Tibial nerve (tissue), 4 donors: ENCODE measurements around the gene UPP1. TPM values are rescaled to one million over a fixed set of nuclear protein-coding genes. Genes with fewer than 3 reads are reported as not detected.

ENCODE experiments used
- DNase-seq, 2 donors: peaks; one replicate each; pipeline ENCODE4 v3.0.0-alpha.2; 2019; ENCODE audit warnings: low spot score in 2 of 2
- H3K27ac ChIP-seq, 4 donors: fragments of 200-600 bp; sonication (generic) in 3 of 4; one replicate each; pipeline ENCODE4 v1.5.1; 2017 to 2019; ENCODE audit warnings: mild to moderate bottlenecking in 1 of 4
- H3K27me3 ChIP-seq, 2 donors: fragments of 200-600 bp; sonication (generic) in 1 of 2; one replicate each; pipeline versions ENCODE4 v1.5.1 to v1.6.0; 2017 to 2019
- H3K36me3 ChIP-seq, 3 donors: fragments of 200-600 bp; sonication (generic); one replicate each; pipeline ENCODE4 v1.5.1; 2018 to 2019
- H3K4me1 ChIP-seq, 4 donors: fragments of 200-600 bp; sonication (generic) in 3 of 4; one replicate each; pipeline ENCODE4 v1.5.1; 2017 to 2019
- H3K4me3 ChIP-seq, 4 donors: fragments of 200-600 bp; sonication (generic) in 3 of 4; one replicate each; pipeline ENCODE4 v1.5.1; 2017 to 2019; ENCODE audit warnings: mild to moderate bottlenecking in 1 of 4, moderate library complexity in 1 of 4
- H3K9me3 ChIP-seq, 4 donors: fragments of 200-600 bp; sonication (generic) in 3 of 4; one replicate each; pipeline ENCODE4 v1.5.1; 2017 to 2019
- CTCF ChIP-seq, 5 experiments: fragments of 200-600 bp in 3 of 5; fragments of 450-650 bp in 2 of 5; sonication (generic) in 3 of 5; IDR thresholded peaks; one replicate each; pipeline ENCODE4 v1.5.1; 2016 to 2019; ENCODE audit warnings: antibody characterized with exemption in 5 of 5, mild to moderate bottlenecking in 3 of 5, moderate library complexity in 2 of 5
- EP300 ChIP-seq, 2 donors: sonication (generic); formaldehyde crosslinking; IDR thresholded peaks; one replicate each; pipeline ENCODE4 v1.6.1; 2017; ENCODE audit warnings: antibody characterized with exemption in 2 of 2, mild to moderate bottlenecking in 1 of 2
- POLR2A ChIP-seq, 2 donors: fragments of 450-650 bp; IDR thresholded peaks; one replicate each; pipeline ENCODE4 v1.6.1; 2017; ENCODE audit warnings: antibody characterized with exemption in 2 of 2, mild to moderate bottlenecking in 2 of 2, moderate library complexity in 2 of 2
- WGBS, 2 donors: methylation state at CpG; one replicate each; pipeline ENCODE4 v1.1.5; 2018; 5-methylcytosine and 5-hydroxymethylcytosine counted together
- total RNA-seq, 4 donors: library from RNA; depleted of rRNA; stranded (reverse); fragments of >200 nt; gene quantifications; one replicate each; pipeline ENCODE4 v1.1.0, GENCODE V29; 2016

UPP1 gene
- total RNA-seq, 4 donors from 2014 or later = 14.2 to 36.9 (median 19.0) TPM

DNA sequence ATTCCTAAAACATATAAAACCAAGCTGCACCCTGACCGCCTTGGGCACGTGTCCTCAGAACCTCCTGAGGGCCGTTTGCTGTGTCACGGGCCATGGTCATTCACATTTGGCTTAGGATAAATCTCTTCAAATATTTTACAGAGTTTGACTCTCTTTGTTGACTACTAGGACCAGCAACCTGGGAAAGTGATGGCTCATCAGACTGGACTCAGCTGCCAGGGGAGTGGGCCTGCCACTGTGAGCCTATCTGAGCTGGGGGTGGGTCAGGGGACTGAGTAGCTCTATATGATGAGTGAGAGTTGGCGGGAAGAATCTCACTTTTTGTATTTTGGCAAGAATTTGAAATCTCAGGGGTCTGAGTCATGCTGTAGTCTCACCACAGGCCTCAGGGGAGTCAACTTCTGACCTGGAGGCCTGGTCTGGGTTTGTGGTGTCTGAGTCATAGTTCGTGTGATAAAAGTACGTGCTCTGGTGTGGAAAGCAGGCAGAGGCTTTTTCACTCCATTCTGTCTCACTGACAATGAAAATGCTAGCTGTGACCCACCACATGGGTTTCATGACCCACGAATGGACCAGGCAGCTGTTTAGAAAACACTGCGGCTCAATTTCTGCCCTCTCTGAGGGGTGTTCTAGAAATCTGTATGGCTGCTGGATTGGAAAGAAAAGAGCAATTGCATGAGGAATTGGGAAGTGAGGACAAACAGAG is 4.2 kb upstream of the UPP1 start:
- Histone ChIP-seq H3K27me3 (no peaks in the 10 kb centered on the region), H3K27ac (peak overlapping the region; percentile 23 to 95 (median 63)), H3K4me3 (no peak overlapping the region), H3K4me1 (peaks cover 0 to 57% (median 28%) of the 10 kb centered on the region in 4 donors), H3K9me3 (no peaks in the 10 kb centered on the region), H3K36me3 (no peaks in the 10 kb centered on the region)
- TF ChIP-seq CTCF (IDR thresholded peaks at IDR 0.05) = peak in 1 of 5 experiments; percentile 14
- peak in 1 of 2 donors; percentile 20 for TF ChIP-seq POLR2A (IDR thresholded peaks at IDR 0.05)
- peak in 1 of 2 donors; percentile 88 for TF ChIP-seq EP300 (IDR thresholded peaks at IDR 0.05)
- WGBS, 2 donors = 44 to 49% methylated on average over 9 of the region's 9 CpGs
- DNase-seq = peak; percentile 66 to 90

DNA sequence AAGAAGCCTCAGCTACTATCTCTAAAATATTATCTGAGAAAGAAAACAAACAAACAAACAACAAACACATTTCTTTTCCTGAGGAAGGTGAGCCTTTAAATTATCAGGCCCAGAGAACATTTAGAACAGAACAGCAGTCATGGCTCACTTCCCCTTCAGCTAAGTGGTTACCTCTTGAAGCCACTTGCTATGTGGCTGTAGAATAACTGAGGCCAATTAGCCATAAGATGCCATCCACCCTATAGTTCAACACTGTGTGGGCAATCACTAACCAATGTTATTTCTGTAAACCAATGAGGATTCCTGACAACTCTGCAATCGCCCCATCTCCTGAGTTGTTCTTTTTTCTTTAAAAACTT is 3.7 kb upstream of the UPP1 start:
- Histone ChIP-seq H3K27me3 (no peaks in the 10 kb centered on the region), H3K27ac (peak overlapping the region; percentile 23 to 95 (median 63))
- WGBS, 2 donors = 70 to 92% methylated on average over 1 of the region's 1 CpG

GRCh38 chr7:48085942-48086341 is 3.1 kb upstream of the UPP1 start:
- Histone ChIP-seq H3K27me3 (no peaks in the 10 kb centered on the region), H3K36me3 (no peaks in the 10 kb centered on the region), H3K9me3 (no peaks in the 10 kb centered on the region), H3K4me1 (peaks cover 0 to 66% (median 28%) of the 10 kb centered on the region in 4 donors), H3K4me3 (no peak overlapping the region), H3K27ac (peak overlapping the region in 3 of 4 donors; percentile 48 to 95 (median 78))
- 82 to 84% methylated on average over 1 of the region's 1 CpG for whole genome bisulfite sequencing, 2 donors
- DNase-seq = no peak
- TF ChIP-seq CTCF (IDR thresholded peaks at IDR 0.05) = no peak
- no peak for TF ChIP-seq POLR2A (IDR thresholded peaks at IDR 0.05)
- TF ChIP-seq EP300 (IDR thresholded peaks at IDR 0.05) = no peak

More for the DNA sequence above, 3.7 kb upstream of the UPP1 start:
- H3K4me3 ChIP-seq = no peak overlapping the region
- DNase-seq = no peak
- H3K4me1 ChIP-seq = peaks cover 0 to 62% (median 28%) of the 10 kb centered on the region in 4 donors
- no peaks in the 10 kb centered on the region for H3K36me3 ChIP-seq
- no peaks in the 10 kb centered on the region for H3K9me3 ChIP-seq
- TF ChIP-seq EP300 (IDR thresholded peaks at IDR 0.05) = no peak
- no peak for TF ChIP-seq POLR2A (IDR thresholded peaks at IDR 0.05)
- TF ChIP-seq CTCF (IDR thresholded peaks at IDR 0.05) = no peak

DNA sequence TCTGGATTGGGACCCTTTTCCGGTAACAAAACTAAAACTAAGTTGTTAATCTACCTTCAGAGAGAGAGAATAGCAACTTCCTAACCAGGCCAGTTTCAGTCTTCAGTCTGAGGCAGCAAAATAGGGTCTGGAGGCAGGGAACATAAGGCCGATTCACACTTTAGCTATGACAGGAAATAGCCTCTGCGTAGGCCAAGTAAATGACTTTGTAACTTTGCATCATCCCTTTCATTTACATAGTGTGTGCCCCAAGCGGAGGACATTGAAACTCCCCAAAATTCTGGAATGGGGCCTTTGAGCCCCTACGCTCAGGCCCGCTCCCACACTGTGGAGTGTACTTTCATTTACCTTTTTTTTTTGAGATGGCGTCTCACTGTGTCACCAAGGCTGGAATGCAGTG is 1.7 kb upstream of the UPP1 start:
- no peaks in the 10 kb centered on the region for H3K9me3 ChIP-seq
- TF ChIP-seq CTCF (IDR thresholded peaks at IDR 0.05) = no peak
- TF ChIP-seq POLR2A (IDR thresholded peaks at IDR 0.05) = no peak
- no peak for TF ChIP-seq EP300 (IDR thresholded peaks at IDR 0.05)
- DNase-seq = no peak
- peaks cover 0 to 12% (median 0%) of the 10 kb centered on the region in 3 donors for H3K36me3 ChIP-seq
- H3K27ac ChIP-seq = peak overlapping the region in 3 of 4 donors; percentile 88 to 95 (median 94)
- no peak overlapping the region for H3K4me3 ChIP-seq
- H3K27me3 ChIP-seq = no peaks in the 10 kb centered on the region
- 64 to 70% methylated on average over 7 of the region's 7 CpGs for WGBS, 2 donors
- H3K4me1 ChIP-seq = peaks cover 0 to 72% (median 28%) of the 10 kb centered on the region in 4 donors

GRCh38 chr7:48088559-48089045 is 463 bp upstream of the UPP1 start:
- TF ChIP-seq EP300 (IDR thresholded peaks at IDR 0.05) (peak in 1 of 2 donors; percentile 74), CTCF (IDR thresholded peaks at IDR 0.05) (no peak)
- H3K4me3 ChIP-seq = peak overlapping the region; percentile 68 to 82 (median 70)
- H3K9me3 ChIP-seq = no peaks in the 10 kb centered on the region
- H3K4me1 ChIP-seq = peaks cover 0 to 64% (median 25%) of the 10 kb centered on the region in 4 donors
- no peaks in the 10 kb centered on the region for H3K27me3 ChIP-seq
- WGBS, 2 donors = 0 to 2% methylated on average over 17 to 23 of the region's 25 CpGs
- peak overlapping the region; percentile 82 to 95 (median 91) for H3K27ac ChIP-seq
- peak; percentile 69 to 76 for DNase-seq
- H3K36me3 ChIP-seq = peaks cover 0 to 22% (median 0%) of the 10 kb centered on the region in 3 donors
